Measurements from ENCODE around the gene CYP26C1.
A peak's percentile ranks its signal among the peaks of the same experiment; 100 is the strongest.

The CYP26C1 gene

DNA sequence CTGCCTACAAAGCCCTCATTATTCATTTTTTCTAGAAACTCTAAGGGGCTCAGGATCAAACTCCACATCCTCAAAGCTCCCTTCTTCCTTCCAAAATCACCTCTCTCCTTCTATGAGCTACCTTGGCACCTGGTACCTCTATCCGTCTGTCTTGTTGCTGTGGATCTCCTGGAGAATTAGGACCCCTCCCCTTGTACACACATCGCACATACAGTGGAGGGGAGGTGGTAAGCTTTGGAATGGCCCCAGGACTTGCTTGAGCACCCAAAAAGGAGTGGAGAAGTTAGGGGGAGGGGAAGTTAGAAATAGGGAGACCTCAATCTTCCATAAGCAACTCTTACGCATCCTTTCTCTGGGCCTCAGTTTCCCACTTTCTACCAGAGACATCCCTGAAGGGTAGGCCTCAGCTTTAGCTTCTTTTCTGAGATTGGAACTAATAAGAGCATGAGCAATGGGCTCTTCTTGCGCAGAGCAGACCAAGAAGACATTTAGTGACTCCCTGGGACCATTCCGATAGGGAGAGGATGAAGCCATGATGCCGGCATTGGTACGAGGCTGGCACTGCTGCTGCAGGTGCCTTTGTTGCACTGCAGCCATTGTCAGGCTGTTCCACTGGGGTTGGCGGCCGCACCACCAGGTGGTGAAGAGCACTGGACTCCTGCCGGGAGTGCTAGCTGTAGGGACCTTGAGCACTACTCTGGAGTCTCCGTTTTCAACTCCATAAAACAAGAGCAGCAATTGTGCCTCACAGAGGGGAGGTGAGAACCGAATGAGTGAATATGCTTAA, 4.5 kb downstream of the CYP26C1 start:
- DNase-seq = no peak

DNA sequence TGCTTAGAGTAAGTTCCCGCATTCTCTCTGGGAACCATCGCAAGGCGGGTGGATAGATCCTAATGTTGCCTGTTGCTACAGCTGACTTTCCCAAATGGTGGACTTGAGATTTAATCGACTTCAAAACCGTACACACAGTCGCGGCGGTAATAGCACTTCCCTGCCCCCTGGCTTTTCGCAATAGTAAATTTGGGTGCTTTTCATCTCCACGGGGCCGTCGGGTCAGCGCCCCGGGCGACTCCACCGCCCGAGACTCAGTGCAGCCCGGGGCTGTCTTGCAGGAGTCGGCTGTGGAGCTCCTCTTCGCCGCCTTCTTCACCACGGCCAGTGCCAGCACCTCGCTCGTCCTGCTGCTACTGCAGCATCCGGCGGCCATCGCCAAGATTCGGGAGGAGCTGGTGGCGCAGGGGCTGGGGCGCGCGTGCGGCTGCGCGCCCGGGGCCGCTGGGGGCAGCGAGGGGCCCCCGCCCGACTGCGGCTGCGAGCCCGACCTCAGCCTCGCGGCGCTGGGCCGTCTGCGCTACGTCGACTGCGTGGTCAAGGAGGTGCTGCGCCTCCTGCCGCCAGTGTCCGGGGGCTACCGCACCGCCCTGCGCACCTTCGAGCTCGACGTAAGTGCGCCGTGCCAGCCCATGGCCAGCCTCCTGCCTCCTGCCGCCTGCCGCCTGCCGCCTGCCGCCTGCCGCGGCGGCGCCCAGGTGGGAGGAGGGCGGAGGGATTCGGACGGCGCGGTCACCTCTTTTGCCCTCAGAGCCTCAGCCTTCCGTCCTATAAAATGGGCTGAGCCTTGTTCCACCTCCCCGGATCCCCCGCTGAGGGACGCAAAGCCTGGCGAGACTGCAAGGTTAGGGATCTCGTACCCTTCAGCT, 5.3 kb downstream of the CYP26C1 start:
- peak; percentile 15 for DNase-seq

DNA sequence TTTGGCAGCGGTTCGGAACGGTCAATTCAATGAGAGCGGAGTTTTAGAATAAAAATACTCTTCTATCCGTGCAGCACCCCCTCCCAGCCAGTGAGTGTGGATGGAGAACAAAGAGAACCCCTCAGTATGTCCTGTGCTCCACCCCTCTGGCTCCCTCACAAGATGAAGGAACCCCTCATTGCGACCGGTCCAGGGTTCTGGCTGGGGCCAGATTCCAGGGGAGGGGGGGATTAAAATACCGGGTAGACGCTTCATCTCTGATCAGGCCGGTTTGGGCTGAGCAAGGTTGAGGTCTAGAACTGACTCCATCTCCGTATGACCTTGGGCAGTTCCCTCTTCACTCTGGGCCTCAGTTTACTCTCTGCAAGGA, 5.9 kb downstream of the CYP26C1 start:
- no peak for DNase-seq

DNA sequence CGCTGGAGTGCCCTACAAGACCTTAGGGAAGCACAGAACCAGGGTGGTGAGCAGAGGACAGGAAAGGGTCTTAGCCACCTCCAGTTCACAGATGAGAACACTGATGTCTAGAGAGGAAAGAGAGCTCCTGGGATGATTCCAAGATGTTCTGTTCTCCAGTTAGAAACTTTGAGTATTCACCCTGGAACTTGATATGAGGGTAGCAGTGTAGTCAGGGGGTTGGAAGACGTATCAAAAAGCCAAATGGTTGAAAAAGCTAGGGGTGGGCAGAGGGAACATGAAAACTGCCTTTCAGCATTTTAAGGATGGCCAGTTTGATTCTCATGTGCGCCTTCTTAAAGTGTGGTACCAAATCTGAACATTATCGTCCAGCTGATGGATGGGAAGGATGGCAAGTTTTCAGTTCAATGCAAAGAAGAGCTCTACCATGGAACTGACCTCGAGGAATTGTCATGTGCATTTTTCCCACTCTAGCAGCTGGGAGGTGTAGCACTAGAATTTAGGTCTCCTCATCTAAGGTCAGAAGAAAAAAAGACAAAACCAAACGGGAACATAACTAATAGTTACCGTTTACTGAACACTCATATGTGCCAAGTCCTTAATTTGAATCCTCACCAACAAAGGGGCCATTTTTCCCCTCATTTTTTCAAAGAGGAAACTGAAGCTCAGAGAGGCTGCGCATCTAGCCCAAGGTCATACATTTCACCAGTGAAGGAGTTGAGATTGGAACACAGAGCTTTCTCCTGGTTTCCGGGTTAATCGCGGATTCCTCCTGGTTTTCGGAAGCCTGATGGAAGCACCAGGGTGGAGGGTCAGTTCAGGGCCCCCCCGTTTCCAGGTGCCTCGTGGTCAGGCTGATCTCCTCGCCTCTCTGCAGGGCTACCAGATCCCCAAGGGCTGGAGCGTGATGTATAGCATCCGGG, 7.1 kb downstream of the CYP26C1 start:
- DNase-seq = no peak

DNA sequence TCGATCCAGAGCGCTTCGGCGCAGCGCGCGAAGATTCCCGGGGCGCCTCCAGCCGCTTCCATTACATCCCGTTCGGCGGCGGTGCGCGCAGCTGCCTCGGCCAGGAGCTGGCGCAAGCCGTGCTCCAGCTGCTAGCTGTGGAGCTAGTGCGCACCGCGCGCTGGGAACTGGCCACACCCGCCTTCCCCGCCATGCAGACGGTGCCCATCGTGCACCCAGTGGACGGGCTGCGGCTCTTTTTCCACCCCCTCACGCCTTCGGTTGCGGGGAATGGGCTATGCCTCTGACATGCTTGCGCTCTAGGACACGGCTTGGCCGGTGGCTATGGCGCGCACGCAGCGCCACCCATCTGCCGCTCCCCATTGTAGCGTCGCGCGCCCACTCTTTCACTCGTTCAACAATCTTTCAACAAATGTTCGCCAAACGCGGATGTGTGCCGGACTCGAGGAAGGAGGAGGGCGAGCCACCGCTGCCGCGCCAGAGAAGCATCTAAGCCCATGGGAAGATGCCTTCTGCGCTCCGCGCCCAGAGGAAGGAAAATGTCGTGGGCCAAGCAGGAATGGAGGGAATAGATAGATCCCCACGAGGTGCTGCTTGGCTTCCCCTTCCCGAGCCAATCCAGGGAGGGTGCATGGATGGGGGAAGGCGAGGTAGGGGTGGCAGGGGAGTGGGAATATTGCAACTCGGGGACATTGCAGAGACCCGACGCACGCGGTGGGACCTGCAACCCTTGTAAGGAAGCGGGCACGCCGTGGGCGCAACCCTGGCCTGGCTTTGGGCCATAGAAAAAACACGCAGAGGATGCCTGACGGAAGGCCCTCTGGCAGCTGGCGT, 8.0 kb downstream of the CYP26C1 start:
- no peak for DNase-seq

DNA sequence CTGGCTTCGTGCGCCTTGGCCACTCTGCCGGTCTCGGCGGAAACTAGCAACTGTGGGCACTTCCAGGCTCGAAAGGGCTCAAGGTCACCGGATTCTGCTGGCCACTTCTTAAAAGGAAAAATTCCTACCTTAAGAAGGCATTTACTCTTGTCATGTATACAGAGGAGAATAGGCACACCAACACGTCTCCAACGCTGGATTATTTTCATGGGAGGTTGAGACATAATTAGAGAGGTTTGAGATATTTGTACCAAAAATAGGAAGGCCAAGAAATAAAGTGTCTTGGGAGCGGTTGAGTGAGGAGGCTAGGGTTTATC, 8.6 kb downstream of the CYP26C1 start:
- DNase-seq = no peak

DNA sequence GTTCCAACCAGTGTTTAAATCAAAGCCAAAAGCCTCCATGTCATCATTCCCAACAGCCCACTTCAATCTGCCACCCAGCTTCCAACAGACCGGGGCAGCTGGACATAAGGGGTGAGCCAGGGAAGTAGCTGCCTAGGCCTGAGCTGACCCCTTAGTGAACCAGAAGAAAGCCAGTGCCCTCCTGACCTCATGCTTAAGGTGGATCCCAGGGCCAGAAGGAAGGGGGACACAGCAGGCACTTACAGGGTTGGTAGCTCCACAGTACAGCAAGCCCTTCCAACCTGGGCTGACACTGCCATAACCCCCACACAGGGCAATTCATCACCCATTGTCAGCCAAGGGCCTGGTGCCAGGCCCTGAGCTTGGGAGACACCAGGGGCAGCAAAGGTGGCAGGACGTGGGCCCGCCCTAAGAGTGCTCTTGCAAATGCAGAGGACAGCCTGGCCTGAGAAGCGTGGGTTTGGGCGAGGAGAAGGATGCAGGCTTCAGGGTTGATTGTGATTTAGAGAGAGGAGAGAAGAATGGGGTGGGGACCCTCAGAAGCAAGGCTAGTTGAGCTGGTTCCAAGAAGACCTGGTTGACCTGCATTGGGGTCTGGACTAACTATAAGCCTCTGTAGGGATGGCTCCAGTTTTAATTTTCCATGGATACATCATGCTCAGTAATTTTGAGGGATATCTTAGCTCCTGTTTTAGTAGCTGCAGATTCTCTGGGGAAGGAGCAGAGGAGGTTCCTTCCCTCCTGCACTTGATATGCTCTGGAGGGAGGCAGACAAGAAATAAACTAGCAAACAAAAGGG, 10.0 kb downstream of the CYP26C1 start:
- DNase-seq = no peak

DNA sequence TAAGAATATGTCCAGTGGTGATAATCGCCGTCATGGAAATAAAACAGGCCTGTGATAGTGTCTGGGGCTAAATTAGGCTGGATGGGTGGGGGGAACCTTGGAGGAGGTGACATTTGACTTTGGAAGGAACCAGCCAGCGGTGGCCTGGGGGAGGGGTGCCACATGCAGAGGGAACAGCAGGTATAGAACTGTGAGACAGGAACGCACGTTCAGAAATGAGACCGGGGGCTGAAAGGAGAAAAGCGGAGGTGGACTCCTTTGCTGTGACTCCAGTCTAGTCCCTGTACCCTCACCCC, 10.5 kb downstream of the CYP26C1 start:
- no peak for DNase-seq

DNA sequence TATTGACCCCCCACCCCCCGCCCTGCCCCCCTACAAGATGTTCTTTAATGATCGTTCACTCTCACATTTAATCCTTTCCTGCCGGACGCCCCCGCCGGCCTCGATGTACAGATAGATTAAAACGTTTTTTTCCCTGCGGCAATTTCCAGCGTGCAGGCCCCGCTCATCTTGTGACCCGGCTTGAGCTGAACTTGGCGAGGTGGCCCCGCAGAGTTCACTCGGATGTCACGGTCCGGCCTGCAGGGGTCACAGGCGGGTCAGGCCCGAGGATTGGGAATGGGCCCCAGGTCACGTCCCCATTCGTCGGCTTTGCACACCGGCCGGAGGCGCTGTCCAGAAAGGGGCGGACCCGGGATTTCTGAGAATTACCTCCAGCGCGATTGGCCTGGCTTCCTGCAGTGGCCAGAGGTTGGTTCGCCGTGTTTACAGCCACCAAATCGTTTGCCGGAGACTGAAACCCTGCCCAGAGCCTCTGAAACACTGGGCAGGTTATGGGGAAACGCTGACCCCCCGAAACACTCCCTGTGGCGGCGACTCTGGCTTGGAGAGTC, 11.2 kb downstream of the CYP26C1 start:
- DNase-seq = peak; percentile 22

DNA sequence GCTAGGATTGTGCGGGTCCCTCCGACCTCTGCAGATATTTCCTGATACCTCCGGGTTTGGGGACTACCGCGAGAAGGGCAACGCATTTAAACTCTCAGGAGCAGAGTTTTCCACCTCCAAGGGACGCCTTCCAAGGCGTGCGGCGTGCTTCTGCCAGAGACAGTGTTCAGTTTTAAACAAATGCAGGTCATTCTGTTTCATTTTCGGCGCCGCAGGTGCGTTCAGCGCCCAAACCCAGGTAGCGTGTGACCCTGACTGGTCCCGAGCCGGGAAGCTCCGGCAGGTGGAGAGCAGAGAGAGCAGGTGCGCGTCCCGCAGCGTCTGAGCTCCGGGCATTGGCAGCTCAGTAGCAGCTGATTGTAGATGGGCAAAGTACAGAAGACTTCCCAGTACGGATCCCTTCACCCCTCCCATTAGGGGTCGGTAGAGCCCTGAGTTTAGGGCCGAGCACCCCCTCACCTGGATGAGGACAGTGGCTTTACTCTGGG, 11.7 kb downstream of the CYP26C1 start:
- peak; percentile 22 for DNase-seq

DNA sequence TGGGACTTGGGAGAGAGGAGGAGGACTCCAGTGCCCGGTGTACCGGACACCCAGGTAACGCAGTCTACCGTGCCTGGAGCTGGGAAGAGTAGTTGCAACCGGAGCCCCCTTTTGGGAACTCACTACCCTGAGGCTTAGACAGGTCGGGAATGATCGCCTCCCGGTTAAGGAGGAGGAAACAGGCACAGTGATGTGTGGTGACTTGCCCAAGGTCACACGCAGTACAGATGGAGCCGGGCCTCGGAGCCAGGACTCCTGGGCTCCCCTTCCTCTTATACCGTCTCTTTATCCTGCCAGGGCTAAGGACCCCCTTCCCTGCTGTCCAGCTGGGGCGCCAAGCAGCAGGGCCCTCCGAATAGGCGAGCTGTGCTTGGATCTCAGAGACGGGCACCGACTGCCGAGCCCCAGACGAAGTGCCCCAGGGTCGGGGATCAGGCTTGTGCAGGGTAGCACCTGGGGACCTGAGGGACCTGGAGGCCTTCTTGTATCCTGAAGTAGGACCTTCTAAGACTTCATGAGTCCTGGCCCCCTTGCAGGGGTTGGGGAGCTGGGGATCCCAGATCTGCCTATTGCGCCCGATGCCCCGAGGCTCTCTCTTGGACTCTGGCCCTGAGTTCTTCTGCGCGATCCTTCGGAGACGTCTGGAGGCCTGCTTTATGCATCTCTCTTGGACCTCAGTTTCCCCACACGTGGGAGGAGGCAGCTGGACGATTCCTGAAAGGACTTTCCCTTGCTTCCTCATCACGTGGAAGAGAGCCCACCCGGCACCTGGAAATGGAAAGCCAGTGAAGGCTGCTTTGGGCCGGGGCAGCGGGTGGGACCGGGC, 12.3 kb downstream of the CYP26C1 start:
- DNase-seq = no peak

DNA sequence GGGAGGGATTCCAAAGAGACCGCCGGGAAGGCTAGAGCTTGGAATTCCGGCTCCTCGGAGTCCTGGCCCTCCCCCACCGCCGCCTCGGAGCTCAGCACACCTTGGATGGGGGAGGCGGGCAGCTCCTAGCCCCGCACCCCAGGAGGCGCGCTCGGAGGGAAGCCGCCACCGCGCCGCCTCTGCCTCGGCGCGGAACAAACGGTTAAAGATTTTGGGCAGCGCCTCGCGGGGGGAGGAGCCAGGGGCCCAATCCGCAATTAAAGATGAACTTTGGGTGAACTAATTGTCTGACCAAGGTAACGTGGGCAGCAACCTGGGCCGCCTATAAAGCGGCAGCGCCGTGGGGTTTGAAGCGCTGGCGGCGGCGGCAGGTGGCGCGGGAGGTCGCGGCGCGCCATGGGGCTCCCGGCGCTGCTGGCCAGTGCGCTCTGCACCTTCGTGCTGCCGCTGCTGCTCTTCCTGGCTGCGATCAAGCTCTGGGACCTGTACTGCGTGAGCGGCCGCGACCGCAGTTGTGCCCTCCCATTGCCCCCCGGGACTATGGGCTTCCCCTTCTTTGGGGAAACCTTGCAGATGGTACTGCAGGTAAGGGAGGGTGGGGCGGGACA, 13.0 kb downstream of the CYP26C1 start, which contains the start of gene CYP26A1:
TSS of gene CYP26A1 (plus strand) at position 355 of the 608 bp plus-strand sequence. CDS start at position 397, 42 bp downstream.
- DNase-seq = no peak

DNA sequence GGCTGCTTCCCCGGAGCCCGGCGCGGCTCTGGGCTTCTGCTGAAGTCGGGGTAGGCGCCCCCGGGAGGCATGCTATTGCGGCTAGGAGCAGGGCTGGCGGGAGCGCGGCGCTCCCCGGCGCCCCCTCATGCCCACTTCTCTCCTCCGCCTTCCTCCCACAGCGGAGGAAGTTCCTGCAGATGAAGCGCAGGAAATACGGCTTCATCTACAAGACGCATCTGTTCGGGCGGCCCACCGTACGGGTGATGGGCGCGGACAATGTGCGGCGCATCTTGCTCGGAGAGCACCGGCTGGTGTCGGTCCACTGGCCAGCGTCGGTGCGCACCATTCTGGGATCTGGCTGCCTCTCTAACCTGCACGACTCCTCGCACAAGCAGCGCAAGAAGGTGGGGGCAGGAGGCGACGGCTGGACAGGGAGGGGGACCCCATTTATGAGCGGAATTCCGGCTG, 13.6 kb downstream of the CYP26C1 start:
- DNase-seq = no peak

DNA sequence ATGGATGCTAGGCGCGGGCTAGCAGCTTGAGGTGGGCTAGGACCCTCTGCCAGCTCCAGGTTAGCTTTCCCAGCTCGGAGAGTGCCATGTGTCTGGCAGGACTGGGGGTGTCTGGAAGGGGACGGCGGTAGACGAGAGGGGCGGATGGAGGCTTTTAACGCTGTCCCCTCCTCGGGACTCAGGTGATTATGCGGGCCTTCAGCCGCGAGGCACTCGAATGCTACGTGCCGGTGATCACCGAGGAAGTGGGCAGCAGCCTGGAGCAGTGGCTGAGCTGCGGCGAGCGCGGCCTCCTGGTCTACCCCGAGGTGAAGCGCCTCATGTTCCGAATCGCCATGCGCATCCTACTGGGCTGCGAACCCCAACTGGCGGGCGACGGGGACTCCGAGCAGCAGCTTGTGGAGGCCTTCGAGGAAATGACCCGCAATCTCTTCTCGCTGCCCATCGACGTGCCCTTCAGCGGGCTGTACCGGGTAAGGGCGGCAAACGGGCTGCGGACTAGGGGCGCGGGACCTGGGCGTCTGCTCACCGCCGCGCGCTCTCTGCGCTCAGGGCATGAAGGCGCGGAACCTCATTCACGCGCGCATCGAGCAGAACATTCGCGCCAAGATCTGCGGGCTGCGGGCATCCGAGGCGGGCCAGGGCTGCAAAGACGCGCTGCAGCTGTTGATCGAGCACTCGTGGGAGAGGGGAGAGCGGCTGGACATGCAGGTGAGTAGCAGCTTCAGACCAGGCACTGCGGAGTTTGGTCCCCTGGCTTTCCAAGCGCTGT, 14.2 kb downstream of the CYP26C1 start:
- no peak for DNase-seq

DNA sequence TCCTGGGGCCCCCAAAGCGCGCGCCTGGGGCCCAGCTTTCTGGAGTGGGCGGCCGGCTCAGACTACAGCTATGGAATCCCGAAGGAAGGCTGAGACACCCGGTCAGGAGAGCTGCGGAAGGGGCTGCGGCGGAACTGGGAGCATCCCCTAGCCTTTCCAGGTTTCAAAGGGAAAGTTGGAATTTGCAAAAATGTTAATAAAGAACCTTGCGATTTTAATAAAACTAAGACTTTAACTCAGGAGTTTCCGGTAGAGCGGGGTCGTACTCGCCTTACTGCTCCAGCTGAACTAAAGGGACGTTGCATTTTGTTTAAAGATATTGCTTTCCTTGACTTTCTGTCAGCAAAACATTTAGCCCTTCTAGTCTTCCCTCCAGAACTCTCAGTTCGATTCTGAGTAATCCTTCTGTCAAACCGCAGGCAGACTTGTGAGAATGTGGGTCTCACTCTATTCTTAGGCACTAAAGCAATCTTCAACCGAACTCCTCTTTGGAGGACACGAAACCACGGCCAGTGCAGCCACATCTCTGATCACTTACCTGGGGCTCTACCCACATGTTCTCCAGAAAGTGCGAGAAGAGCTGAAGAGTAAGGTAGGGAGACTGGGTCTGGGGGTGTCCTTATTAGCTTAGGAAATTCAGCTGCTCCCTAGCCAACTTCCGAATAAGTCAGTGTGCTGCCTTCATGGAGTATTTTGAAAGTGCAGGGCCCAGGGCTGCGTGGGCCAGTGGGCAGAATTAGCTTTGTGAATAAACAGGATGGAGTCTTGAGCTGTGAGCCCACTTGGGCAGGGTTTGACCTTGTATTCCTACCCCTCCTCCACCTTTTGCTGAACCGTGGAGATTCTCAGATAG, 15.0 kb downstream of the CYP26C1 start:
- DNase-seq = no peak

DNA sequence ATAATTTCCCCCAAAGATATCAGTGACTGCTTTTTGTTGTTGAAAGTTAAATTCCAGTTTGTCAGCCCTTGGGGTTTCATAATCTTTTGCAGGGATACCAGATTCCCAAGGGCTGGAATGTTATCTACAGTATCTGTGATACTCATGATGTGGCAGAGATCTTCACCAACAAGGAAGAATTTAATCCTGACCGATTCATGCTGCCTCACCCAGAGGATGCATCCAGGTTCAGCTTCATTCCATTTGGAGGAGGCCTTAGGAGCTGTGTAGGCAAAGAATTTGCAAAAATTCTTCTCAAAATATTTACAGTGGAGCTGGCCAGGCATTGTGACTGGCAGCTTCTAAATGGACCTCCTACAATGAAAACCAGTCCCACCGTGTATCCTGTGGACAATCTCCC, 16.3 kb downstream of the CYP26C1 start:
- DNase-seq = no peak

DNA sequence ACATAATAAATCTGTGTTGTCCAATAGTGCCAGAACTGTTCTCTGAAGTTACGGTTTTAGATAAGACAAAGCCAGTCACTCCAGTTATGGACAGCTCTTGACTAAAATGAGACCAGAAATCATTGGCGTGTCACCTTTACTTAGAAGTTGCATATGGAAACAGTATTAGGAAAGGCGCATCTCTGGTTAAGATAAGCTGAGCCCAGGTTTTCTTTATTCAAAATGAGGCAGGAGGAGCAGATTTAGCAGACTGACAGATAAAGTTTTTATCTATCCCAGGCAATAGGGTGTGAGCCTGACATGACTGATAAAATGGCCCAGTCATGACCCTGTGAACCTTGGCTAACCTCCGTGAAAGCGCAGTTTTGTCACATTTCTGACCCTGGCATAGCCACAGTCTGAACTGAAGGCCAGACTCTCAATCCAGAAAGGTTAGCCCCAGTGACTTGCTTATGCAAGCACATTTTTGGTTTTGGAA, 17.3 kb downstream of the CYP26C1 start:
- no peak for DNase-seq
